ENCODE results near the gene CAMK1D. TPM values are rescaled to one million over a fixed set of nuclear protein-coding genes. Genes with fewer than 3 reads are reported as not detected.
"Not testable (repeated sequence)": the region's sequence is repeated elsewhere in the genome, so short reads cannot be mapped to it uniquely, and the experiment has no call there.

Gene CAMK1D
- 10 to 100 TPM in 2 of 8 experiments, 1 to 10 TPM in 6; 1.9 to 15.8 (median 7.4) TPM for total RNA-seq

GRCh38 chr10:12348870-12349628 is at the start of gene CAMK1D:
CAMK1D (plus strand) TSS chr10:12349547.
- in situ Hi-C loops (cut with MboI; ENCODE audit: low pct_unique_long_range_greater_than_20kb in 2 of 9, low sequenced_read_pairs in 9 of 9, unreplicated experiment in 9 of 9), result no loop called here
- whole genome bisulfite sequencing, 10 experiments, result no CpG with 5 or more reads among the region's 95 CpGs
- peaks cover 0 to 10% of the 10 kb centered on the region in 2 donors for H3K4me1 ChIP-seq (replicated peaks in 1 of 2)
- peak; percentile 66 to 82 (median 74) for ATAC-seq (replicated peaks in 6 of 8)
- H3K4me3 ChIP-seq, result peak within 1 kb of the TSS; percentile 71 to 97 (median 90)
- peak within 1 kb of the TSS; percentile 78 to 82 for H3K27ac ChIP-seq

- WGBS, 10 experiments, result 40 to 100% (median 97%) methylated on average over 1 to 4 of the region's 4 CpGs; no CpG with 5 or more reads in 5 of the 10 experiments
- in situ Hi-C loops (cut with MboI; ENCODE audit: low pct_unique_long_range_greater_than_20kb in 2 of 9, low sequenced_read_pairs in 9 of 9, unreplicated experiment in 9 of 9); H3K4me3 ChIP-seq; H3K4me1 ChIP-seq (replicated peaks in 1 of 2); H3K27ac ChIP-seq; ATAC-seq (replicated peaks in 6 of 8): not testable (repeated sequence)
Measured at GRCh38 chr10:12301036-12301435, 48.3 kb upstream of the CAMK1D start.

DNA sequence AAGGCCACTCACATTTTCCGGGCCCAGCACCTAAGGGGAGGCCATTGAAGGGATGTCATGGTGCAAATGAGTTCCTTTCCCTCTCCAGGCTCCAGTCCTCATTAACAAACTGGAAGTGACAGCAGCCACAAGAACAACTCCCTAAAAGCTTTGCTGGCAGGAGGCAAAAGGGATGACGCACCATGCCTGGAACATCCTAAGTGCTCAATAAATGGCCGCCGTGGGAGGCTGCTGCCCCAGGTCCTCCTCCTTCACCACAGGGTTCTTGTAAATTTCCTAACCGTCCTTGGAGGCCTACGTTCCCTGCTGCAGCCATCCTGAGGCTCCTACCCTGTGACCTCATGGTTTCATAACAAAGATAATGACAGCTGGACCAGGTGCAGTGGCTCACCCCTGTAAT is 41.3 kb upstream of the CAMK1D start:
- peak in 1 of 8 experiments; percentile 75 for ATAC-seq (replicated peaks in 6 of 8)
- in situ Hi-C loops (cut with MboI; ENCODE audit: low pct_unique_long_range_greater_than_20kb in 2 of 9, low sequenced_read_pairs in 9 of 9, unreplicated experiment in 9 of 9), result no loop called here
- WGBS, 10 experiments, result 0 to 100% (median 61%) methylated on average over 1 to 6 of the region's 6 CpGs; no CpG with 5 or more reads in 2 of the 10 experiments
- Histone ChIP-seq H3K4me3 (no peak overlapping the region), H3K27ac (no peak overlapping the region), H3K4me1 (replicated peaks in 1 of 2) (no peaks in the 10 kb centered on the region)

DNA sequence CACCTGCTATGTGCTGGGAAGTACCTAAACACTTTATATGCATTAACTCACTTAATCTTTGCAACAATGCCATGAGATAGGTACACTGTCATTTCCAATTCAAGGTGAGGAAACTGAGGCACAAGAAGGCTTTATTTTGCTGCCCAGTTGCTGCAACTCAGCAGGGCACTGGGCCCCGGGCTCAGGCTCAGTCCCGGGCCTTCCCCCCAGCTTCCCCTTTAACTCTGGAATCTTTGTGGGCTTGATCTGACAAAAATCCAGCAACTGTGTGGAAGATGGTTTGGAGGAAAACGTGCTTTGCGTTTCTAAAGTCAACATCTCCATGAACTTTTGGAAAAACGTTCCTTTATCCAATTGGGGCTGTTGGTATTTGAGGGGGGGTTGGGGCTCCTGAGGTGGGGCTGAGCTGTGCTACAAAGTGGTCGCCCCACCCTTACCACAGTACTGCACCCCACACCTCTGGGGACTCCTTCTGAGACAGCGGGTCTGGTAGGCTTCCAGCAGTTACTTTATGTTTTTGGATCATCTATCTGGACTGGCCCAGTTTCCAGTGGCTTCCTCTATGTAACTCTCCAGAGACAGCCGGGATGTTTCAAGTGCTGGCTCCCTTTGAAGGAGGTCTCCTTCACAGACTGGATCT is 40.5 kb upstream of the CAMK1D start:
- Histone ChIP-seq H3K27ac (no peak overlapping the region), H3K4me1 (replicated peaks in 1 of 2) (no peaks in the 10 kb centered on the region), H3K4me3 (no peak overlapping the region)
- WGBS, 10 experiments, result 31 to 93% (median 40%) methylated on average over 2 to 6 of the region's 8 CpGs; no CpG with 5 or more reads in 5 of the 10 experiments
- no peak for ATAC-seq (replicated peaks in 6 of 8)
- in situ Hi-C loops (cut with MboI; ENCODE audit: low pct_unique_long_range_greater_than_20kb in 2 of 9, low sequenced_read_pairs in 9 of 9, unreplicated experiment in 9 of 9), result no loop called here

- ATAC-seq (replicated peaks in 6 of 8); H3K4me3 ChIP-seq; H3K4me1 ChIP-seq (replicated peaks in 1 of 2); H3K27ac ChIP-seq; in situ Hi-C loops (cut with MboI; ENCODE audit: low pct_unique_long_range_greater_than_20kb in 2 of 9, low sequenced_read_pairs in 9 of 9, unreplicated experiment in 9 of 9): not testable (repeated sequence)
- 0 to 100% (median 62%) methylated on average over 1 to 5 of the region's 5 CpGs; no CpG with 5 or more reads in 2 of the 10 experiments for WGBS, 10 experiments
Measured at GRCh38 chr10:12309783-12310182, 39.6 kb upstream of the CAMK1D start.

DNA sequence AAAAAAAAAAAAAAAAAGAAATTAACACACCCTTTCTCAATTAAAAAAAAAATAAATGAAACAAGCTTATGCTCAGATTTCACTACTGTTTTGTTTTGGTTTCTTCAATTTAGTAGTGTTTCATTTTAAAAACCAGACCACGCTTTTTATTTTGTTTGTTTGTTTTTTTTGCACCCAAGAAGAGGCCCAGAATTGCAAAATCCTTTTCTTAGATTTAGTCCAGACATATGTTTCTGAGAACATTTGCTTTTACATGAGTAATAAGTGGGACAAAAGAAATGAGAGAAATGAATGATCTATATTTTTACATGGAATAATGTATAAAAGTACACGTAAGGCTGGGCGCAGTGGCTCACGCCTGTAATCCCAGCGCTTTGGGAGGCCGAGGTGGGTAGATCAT is 34.5 kb upstream of the CAMK1D start:
- Histone ChIP-seq H3K4me3 (no peak overlapping the region), H3K4me1 (replicated peaks in 1 of 2) (no peaks in the 10 kb centered on the region), H3K27ac (no peak overlapping the region)
- 29 to 100% (median 79%) methylated on average over 1 to 6 of the region's 6 CpGs; no CpG with 5 or more reads in 1 of the 10 experiments for WGBS, 10 experiments
- in situ Hi-C loops (cut with MboI; ENCODE audit: low pct_unique_long_range_greater_than_20kb in 2 of 9, low sequenced_read_pairs in 9 of 9, unreplicated experiment in 9 of 9), result no loop called here
- ATAC-seq (replicated peaks in 6 of 8), result no peak

GRCh38 chr10:12319076-12319475 is 30.3 kb upstream of the CAMK1D start:
- H3K27ac ChIP-seq, result no peak overlapping the region
- no peaks in the 10 kb centered on the region for H3K4me1 ChIP-seq (replicated peaks in 1 of 2)
- WGBS, 10 experiments, result 60 to 100% (median 86%) methylated on average over 1 of the region's 1 CpG; no CpG with 5 or more reads in 7 of the 10 experiments
- in situ Hi-C loops (cut with MboI; ENCODE audit: low pct_unique_long_range_greater_than_20kb in 2 of 9, low sequenced_read_pairs in 9 of 9, unreplicated experiment in 9 of 9), result no loop called here
- no peak for ATAC-seq (replicated peaks in 6 of 8)
- H3K4me3 ChIP-seq, result no peak overlapping the region

- in situ Hi-C loops (cut with MboI; ENCODE audit: low pct_unique_long_range_greater_than_20kb in 2 of 9, low sequenced_read_pairs in 9 of 9, unreplicated experiment in 9 of 9), result no loop called here
- no peak for ATAC-seq (replicated peaks in 6 of 8)
- Histone ChIP-seq H3K4me3 (no peak overlapping the region), H3K4me1 (replicated peaks in 1 of 2) (no peaks in the 10 kb centered on the region), H3K27ac (no peak overlapping the region)
- WGBS, 10 experiments, result 29 to 100% (median 86%) methylated on average over 1 to 3 of the region's 4 CpGs; no CpG with 5 or more reads in 2 of the 10 experiments
Measured at GRCh38 chr10:12320892-12321291, 28.5 kb upstream of the CAMK1D start.

- no peaks in the 10 kb centered on the region for H3K4me1 ChIP-seq (replicated peaks in 1 of 2)
- ATAC-seq (replicated peaks in 6 of 8), result no peak
- WGBS, 10 experiments, result 86 to 100% (median 100%) methylated on average over 1 to 2 of the region's 2 CpGs; no CpG with 5 or more reads in 6 of the 10 experiments
- in situ Hi-C loops (cut with MboI; ENCODE audit: low pct_unique_long_range_greater_than_20kb in 2 of 9, low sequenced_read_pairs in 9 of 9, unreplicated experiment in 9 of 9), result no loop called here
- H3K27ac ChIP-seq, result no peak overlapping the region
- no peak overlapping the region for H3K4me3 ChIP-seq
Measured at GRCh38 chr10:12321641-12322040, 27.7 kb upstream of the CAMK1D start.

GRCh38 chr10:12322583-12323131 is 26.7 kb upstream of the CAMK1D start:
- peak in 3 of 8 experiments; percentile 16 to 43 (median 30) for ATAC-seq (replicated peaks in 6 of 8)

DNA sequence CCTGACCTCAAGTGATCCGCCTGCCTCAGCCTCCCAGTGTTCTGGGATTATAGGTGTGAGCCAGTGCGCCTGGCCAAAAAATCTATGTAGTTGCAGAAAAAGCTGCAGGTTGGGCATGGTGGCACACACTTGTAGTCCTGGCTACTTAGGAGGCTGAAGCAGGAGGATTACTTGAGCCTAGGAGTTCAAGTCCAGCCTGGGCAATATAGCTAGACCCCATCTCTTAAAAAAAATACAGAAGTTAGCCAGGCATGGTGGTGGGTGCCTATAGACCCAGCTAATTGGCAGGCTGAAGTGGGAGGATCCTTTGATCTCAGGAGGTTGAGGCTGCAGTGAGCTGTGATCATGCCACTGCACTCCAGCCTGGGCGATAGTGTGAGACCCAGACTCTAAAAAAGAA is 24.8 kb upstream of the CAMK1D start:
- in situ Hi-C loops (cut with MboI; ENCODE audit: low pct_unique_long_range_greater_than_20kb in 2 of 9, low sequenced_read_pairs in 9 of 9, unreplicated experiment in 9 of 9), result no loop called here
- ATAC-seq (replicated peaks in 6 of 8), result no peak
- no peaks in the 10 kb centered on the region for H3K4me1 ChIP-seq (replicated peaks in 1 of 2)
- H3K4me3 ChIP-seq, result no peak overlapping the region
- no peak overlapping the region for H3K27ac ChIP-seq
- 84 to 100% (median 100%) methylated on average over 1 to 3 of the region's 3 CpGs; no CpG with 5 or more reads in 3 of the 10 experiments for WGBS, 10 experiments

More at GRCh38 chr10:12322583-12323131, 26.7 kb upstream of the CAMK1D start:
- WGBS, 10 experiments, result 59 to 100% (median 80%) methylated on average over 1 to 7 of the region's 9 CpGs; no CpG with 5 or more reads in 2 of the 10 experiments
- Histone ChIP-seq H3K4me1 (replicated peaks in 1 of 2) (no peaks in the 10 kb centered on the region), H3K4me3 (no peak overlapping the region), H3K27ac (no peak overlapping the region)
- in situ Hi-C loops (cut with MboI; ENCODE audit: low pct_unique_long_range_greater_than_20kb in 2 of 9, low sequenced_read_pairs in 9 of 9, unreplicated experiment in 9 of 9), result no loop called here

- Histone ChIP-seq H3K4me1 (replicated peaks in 1 of 2) (no peaks in the 10 kb centered on the region), H3K4me3 (no peak overlapping the region), H3K27ac (no peak overlapping the region)
- 37 to 95% (median 80%) methylated on average over 1 to 3 of the region's 3 CpGs; no CpG with 5 or more reads in 5 of the 10 experiments for WGBS, 10 experiments
- ATAC-seq (replicated peaks in 6 of 8), result peak in 1 of 8 experiments; percentile 76
- in situ Hi-C loops (cut with MboI; ENCODE audit: low pct_unique_long_range_greater_than_20kb in 2 of 9, low sequenced_read_pairs in 9 of 9, unreplicated experiment in 9 of 9), result no loop called here
Measured at GRCh38 chr10:12327074-12327473, 22.3 kb upstream of the CAMK1D start.

- in situ Hi-C loops (cut with MboI; ENCODE audit: low pct_unique_long_range_greater_than_20kb in 2 of 9, low sequenced_read_pairs in 9 of 9, unreplicated experiment in 9 of 9), result no loop called here
- 22 to 100% (median 82%) methylated on average over 1 to 2 of the region's 2 CpGs; no CpG with 5 or more reads in 1 of the 10 experiments for WGBS, 10 experiments
- ATAC-seq (replicated peaks in 6 of 8), result no peak
- no peak overlapping the region for H3K4me3 ChIP-seq
- no peaks in the 10 kb centered on the region for H3K4me1 ChIP-seq (replicated peaks in 1 of 2)
- H3K27ac ChIP-seq, result no peak overlapping the region
Measured at GRCh38 chr10:12327476-12327875, 21.9 kb upstream of the CAMK1D start.

All from motor neuron (in vitro differentiated cells).